HEK293 (cell line): ENCODE measurements around the gene ATP5IF1.

Source experiments
- CTCF ChIA-PET: fragments of 350-600 bp; formaldehyde crosslinking; extraction: SDS; loops from one replicate; lab custom pipeline; 2021; ENCODE audit warnings: antibody characterized with exemption; lab: Yijun Ruan, JAX
- POLR2A ChIA-PET: fragments of 300-600 bp; formaldehyde crosslinking; extraction: SDS; loops from one replicate; lab custom pipeline; 2020; ENCODE audit warnings: antibody characterized with exemption, inconsistent platforms; lab: Yijun Ruan, JAX
- H3K27ac ChIP-seq: fragments of 200-500 bp; sonication (Bioruptor generic); 2 replicates; pipeline ENCODE4 v1.5.1; 2014; ENCODE audit warnings: low read depth, low read length, control low read depth, inconsistent platforms; ENCODE audit errors: extremely low read depth
- H3K36me3 ChIP-seq, 2 experiments: fragments of 200-500 bp in 1 of 2; sonication (Bioruptor generic) in 1 of 2; 1 replicate in 1 of 2; 2 replicates in 1 of 2; pipeline ENCODE4 v1.5.1; 2014 to 2017; ENCODE audit warnings: inconsistent platforms in 2 of 2, low read length in 2 of 2; ENCODE audit not compliant: control insufficient read depth in 2 of 2, insufficient read depth in 1 of 2
- H3K4me1 ChIP-seq: fragments of 200-500 bp; sonication (Bioruptor generic); 2 replicates; pipeline ENCODE4 v1.5.1; 2014; ENCODE audit warnings: mild to moderate bottlenecking, low read length, inconsistent platforms; ENCODE audit not compliant: control insufficient read depth, insufficient read depth
- H3K4me3 ChIP-seq: 2 replicates; pipeline ENCODE4 v1.5.1; 2011; ENCODE audit warnings: low read depth, mild to moderate bottlenecking, control low read depth, low read length, moderate library complexity
- H3K9me3 ChIP-seq: fragments of 200-500 bp; sonication (Bioruptor generic); 2 replicates; pipeline ENCODE4 v1.5.1; 2014; ENCODE audit warnings: low read depth, low read length, inconsistent platforms; ENCODE audit not compliant: control insufficient read depth, insufficient read depth
- AEBP2 ChIP-seq: fragments of 450-650 bp; formaldehyde crosslinking; IDR thresholded peaks from 2 replicates; pipeline ENCODE4 v1.5.1; 2016; ENCODE audit warnings: missing biosample characterization, missing genetic modification characterization, borderline replicate concordance
- EGR2 ChIP-seq: fragments of 450-650 bp; formaldehyde crosslinking; IDR thresholded peaks from 2 replicates; pipeline ENCODE4 v1.5.1; 2016; ENCODE audit warnings: low read depth, missing biosample characterization, missing genetic modification characterization
- GLIS2 ChIP-seq: fragments of 450-650 bp; formaldehyde crosslinking; IDR thresholded peaks from 2 replicates; pipeline ENCODE4 v1.5.1; 2016; ENCODE audit warnings: missing biosample characterization, missing genetic modification characterization
- KLF7 ChIP-seq: fragments of 450-650 bp; formaldehyde crosslinking; IDR thresholded peaks from 2 replicates; pipeline ENCODE4 v1.5.1; 2016; ENCODE audit warnings: missing biosample characterization, missing genetic modification characterization, borderline replicate concordance
- PRDM1 ChIP-seq: fragments of 450-650 bp; formaldehyde crosslinking; IDR thresholded peaks from 2 replicates; pipeline ENCODE4; 2016; ENCODE audit warnings: missing biosample characterization, missing genetic modification characterization
- ZNF184 ChIP-seq: fragments of 450-650 bp; IDR thresholded peaks from 2 replicates; pipeline ENCODE4 v1.5.1; 2018; ENCODE audit warnings: missing biosample characterization, mild to moderate bottlenecking, missing genetic modification characterization
- ZNF23 ChIP-seq: fragments of 450-650 bp; formaldehyde crosslinking; IDR thresholded peaks from 2 replicates; pipeline ENCODE4 v1.5.1; 2016; ENCODE audit warnings: missing biosample characterization, missing genetic modification characterization, borderline replicate concordance
- ZNF513 ChIP-seq: fragments of 450-650 bp; IDR thresholded peaks from 2 replicates; pipeline ENCODE4 v1.5.1; 2018; ENCODE audit warnings: missing biosample characterization, missing genetic modification characterization
- ZNF585B ChIP-seq: fragments of 450-650 bp; formaldehyde crosslinking; IDR thresholded peaks from 2 replicates; pipeline ENCODE4 v1.5.1; 2016; ENCODE audit warnings: missing biosample characterization, missing genetic modification characterization
- ZNF596 ChIP-seq: fragments of 450-650 bp; IDR thresholded peaks from 2 replicates; pipeline ENCODE4 v1.5.0; 2018; ENCODE audit warnings: missing biosample characterization, mild to moderate bottlenecking, missing genetic modification characterization, moderate library complexity
- ZNF692 ChIP-seq: fragments of 450-650 bp; formaldehyde crosslinking; IDR thresholded peaks from 2 replicates; pipeline ENCODE4 v1.5.1; 2016; ENCODE audit warnings: missing biosample characterization, missing genetic modification characterization
- ZNF76 ChIP-seq: fragments of 450-650 bp; formaldehyde crosslinking; IDR thresholded peaks from 2 replicates; pipeline ENCODE4; 2016; ENCODE audit warnings: low read depth, missing biosample characterization, missing genetic modification characterization, borderline replicate concordance

Gene ATP5IF1

GRCh38 chr1:28235755-28236655, at the start of gene ATP5IF1 (continued):
- TF ChIP-seq ZNF513 (tag by site-specific recombination) (0 out of 2 replicates have a peak, but pooled peaks have one; percentile 7), AEBP2 (tag by site-specific recombination) (no peak), ZNF692 (tag by site-specific recombination) (peak; percentile 80; the same call in 1 of the 2 replicates), GLIS2 (tag by site-specific recombination) (peak; percentile 40; the same call in 1 of the 2 replicates), ZNF23 (tag by site-specific recombination) (no peak)
- TF ChIP-seq, all 188 proteins: peak for 51

GRCh38 chr1:28190337-28190979, 45.5 kb upstream of the ATP5IF1 start:
- Histone ChIP-seq H3K4me3 (no peak overlapping the region), H3K36me3 (peaks cover 0 to 6% of the 10 kb centered on the region in 2 experiments; a peak in 1 of 3 replicates)
- TF ChIP-seq PRDM1 (tag by site-specific recombination) (peak; percentile 19; the same call in 1 of the 2 replicates), ZNF184 (no peak)
- TF ChIP-seq, all 188 proteins: peak for 1
- no peak overlapping the region for H3K27ac ChIP-seq
- ChIA-PET POLR2A (no interaction called here), CTCF (interaction anchor here (0.7 to 1.4 kb wide), 2 partner anchors 19 to 842 kb away, joined by 3 read pairs; no protein-coding TSS in a partner anchor)
- no peaks in the 10 kb centered on the region for H3K4me1 ChIP-seq
- no peaks in the 10 kb centered on the region for H3K9me3 ChIP-seq

GRCh38 chr1:28190996-28191645, 44.8 kb upstream of the ATP5IF1 start:
- Histone ChIP-seq H3K4me3 (no peak overlapping the region), H3K4me1 (no peaks in the 10 kb centered on the region), H3K36me3 (peaks cover 0 to 6% of the 10 kb centered on the region in 2 experiments; a peak in 1 of 3 replicates), H3K9me3 (no peaks in the 10 kb centered on the region), H3K27ac (no peak overlapping the region)
- ChIA-PET CTCF (interaction anchor here (0.7 to 1.4 kb wide), 4 partner anchors 18 to 1018 kb away, joined by 3 to 5 read pairs (median 4); no protein-coding TSS in a partner anchor), POLR2A (no interaction called here)
- TF ChIP-seq ZNF585B (tag by site-specific recombination) (no peak), EGR2 (tag by site-specific recombination) (no peak), ZNF596 (peak; percentile 76; the same call in 1 of the 2 replicates), ZNF76 (no peak), KLF7 (tag by site-specific recombination) (no peak)
